Measurements from ENCODE around the gene CFAP65.

CFAP65 gene

DNA sequence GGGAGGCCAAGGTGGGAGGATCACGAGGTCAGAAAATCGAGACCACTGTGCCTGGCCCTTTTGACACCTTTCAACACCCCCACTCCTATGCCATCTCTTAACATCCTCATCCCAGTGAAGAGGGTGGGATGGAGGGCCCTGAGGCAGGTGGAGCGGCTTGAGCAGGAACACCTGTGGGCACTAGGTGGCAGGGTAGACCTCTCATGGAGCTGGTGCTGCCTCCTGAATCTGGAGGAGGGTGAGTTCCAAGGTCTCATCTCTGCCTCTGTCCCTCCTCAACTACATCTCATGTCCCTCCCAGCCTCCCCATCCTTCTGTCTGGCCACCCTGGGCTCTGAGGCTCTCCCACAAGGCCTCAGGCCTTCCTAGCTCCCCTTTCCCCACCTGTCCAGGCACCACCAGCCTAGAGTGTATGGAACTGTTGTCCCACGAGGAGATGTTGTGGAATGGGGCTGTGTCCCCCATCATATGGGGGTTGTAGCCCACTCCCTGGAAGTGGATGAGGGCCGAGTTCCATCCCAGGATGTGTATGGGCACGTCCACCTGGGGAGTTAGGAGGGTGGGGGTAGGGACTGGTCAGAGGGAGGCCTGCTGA is 31.1 kb downstream of the CFAP65 start:
- no peak for DNase-seq

DNA sequence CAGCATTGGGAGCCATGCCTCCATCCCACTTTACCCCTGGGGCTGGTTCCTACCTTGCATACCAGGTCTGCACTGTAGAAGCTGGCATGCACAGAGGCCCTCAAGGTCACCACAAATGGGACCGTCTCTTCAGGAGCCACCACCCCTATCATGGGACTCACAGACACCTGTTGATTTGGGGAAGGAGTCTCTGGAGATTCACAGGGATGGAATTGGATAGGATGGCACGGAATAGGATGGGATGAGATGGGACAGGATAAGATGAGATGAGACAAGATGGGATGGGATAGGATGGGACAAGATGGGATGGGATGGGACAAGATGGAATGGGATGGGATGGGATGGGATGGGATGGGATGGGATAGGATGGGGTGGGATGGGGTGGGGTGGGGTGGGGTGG is 32.0 kb downstream of the CFAP65 start:
- no peak for DNase-seq

DNA sequence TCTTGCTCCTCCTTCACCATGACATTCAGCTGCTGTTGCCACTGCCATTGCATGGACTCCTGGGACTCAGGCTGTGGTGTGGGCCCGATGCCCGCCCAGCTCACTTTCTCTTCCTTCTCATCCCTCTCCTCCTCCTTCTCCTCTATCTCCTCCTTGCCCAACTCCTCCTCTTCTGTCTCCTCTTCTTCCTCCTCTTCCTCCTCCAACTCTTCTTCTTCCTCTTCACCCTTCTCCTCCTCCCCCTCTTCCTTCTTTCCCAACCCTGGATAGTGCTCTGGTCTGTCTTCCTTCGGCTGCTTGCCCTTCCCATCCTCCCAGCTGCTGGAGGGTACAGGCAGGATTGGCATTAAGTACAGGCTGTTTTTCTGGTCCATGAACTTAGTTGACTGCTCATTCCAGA is 37.3 kb downstream of the CFAP65 start:
- no peak for DNase-seq

DNA sequence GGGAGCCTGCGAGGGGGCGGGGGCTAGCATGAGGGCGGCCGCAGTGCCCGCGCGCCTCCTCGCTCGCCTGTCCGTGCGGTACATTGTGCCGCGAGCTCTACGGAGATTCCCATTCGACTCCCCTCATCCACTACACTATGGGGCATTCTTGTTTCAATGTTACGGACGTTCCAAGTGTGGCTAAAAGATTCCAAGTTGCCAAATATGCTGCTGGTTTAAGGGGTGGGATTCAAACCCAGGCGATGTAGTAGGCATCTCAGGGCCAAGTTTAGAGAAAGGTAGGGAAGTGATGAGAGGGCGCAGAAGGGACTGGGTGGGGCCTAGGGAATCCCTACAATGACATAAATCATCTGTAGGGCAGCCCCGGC is 38.1 kb downstream of the CFAP65 start:
- no peak for DNase-seq

DNA sequence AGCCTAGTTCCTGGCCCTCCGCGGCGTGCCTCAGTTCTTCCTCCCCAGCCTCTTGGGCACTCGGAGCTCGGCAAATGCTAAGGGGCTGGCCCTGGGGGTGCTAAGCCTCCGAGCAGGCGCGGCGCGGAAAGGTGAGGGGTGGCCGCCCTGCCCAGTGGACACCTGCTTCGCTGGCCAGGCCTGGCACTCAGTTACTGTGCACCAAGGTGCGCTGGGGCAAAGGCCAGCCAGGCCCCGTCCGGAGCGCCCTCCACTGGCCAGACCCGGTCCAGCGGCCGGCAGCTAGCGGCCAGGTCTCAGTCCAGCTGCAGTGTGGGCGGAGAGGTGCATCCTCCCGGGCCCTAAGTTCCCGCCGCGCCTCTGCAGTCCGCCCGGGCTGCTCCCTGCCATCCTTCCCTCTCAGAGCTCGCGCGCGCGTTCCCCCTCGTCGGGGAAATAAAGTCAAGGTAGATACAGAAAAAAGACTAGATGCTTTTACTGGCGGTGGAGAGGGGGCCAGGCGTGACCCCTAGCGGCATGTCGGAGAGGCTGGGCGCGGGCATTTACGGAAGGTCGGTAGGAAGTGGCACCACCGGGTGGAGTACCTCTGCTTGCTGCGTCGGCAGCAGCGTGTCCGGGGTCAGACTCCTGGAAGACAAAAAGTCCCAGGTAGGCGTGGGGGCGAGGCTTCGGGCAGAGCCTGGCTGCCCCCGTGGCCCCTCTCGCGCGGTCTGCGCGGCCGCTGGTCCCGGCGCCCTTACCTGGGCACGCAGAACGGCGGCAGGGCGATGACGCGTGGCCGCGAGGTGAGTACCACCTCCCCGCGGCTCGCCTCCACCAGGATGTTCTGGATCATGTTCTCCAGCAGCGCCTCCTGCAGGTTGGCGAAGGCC is 38.7 kb downstream of the CFAP65 start:
- peak; percentile 63 for DNase-seq

DNA sequence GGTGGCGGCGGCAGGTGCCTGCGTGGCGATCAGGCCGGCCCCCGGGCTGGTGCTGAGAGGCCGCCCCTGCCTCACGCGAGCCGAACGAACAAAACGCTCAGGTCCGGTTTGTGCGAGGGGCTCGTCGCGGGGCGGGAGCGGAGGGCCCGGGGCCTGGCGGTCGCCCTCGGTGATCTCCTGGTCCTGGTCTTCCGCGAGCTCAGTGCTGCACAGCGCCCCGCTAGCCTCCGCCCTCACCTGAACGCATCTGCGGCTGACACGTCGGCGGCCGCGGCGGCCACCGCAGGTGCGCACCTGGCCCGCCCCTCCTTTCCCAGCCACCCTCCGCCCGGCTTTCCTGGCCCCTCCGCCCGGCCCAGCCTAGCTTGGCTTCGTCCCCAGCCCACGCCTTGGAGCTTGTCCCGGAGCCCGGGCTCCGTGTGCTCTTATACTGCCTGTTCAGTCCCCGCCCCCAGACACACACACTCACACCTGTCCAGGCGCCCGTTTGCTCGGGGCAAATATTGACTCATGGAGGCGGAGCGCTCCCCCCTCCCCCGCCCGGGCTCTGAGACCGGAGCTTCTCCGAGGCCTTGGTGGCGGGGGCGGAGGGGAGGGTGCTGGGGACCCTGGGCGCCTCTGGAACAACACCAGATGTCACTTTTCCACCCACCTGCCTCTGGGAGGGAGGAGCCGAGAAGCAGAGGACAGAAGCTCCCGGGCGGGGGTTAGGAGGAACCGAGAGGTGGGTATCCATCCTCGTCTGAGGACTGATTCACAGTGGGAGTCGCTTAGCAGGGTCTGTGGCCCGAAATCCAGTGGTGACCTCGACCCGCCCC is 39.5 kb downstream of the CFAP65 start:
- no peak for DNase-seq

DNA sequence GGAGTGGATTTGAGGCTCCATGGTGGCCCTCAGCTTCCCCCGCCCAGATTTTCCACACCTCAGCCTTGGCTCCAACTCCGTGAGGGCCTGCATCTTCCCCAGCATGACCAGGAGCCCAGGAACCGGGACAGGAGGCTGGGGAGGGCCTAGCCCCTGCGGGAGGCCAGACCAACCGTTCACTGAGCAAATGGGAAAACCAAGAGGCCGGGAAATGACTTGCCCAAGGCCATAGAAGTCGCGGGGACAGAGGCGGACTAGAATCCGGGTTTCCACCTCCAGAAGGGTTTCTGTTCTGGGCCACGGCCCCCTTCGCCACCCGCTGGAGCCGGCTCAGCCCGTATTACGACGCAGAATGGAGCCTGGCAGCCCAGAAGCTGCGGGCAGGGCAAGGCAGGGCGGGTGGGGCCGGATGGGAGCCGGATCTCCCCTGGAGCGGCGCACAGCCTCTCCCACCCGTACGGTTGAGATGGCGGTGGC is 40.2 kb downstream of the CFAP65 start:
- no peak for DNase-seq

DNA sequence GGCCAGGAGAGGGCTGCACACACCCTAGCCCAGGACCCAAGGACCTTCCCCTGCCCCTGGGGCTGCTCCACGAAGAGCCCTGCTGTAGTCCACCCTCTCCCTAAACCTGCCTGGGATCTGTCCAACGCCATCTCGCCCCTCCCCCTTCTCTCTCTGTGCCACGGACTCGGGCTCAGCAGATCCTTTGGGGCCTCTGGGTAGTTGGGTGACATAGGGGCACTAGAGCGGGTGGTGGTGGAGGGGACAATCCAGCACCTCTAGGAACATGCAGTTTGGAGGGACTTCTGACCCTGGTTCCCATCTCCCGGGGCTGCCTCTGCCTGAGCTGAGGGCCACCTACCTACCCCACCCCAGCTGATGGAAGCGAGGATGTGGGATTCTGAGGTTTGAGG is 40.8 kb downstream of the CFAP65 start:
- no peak for DNase-seq

DNA sequence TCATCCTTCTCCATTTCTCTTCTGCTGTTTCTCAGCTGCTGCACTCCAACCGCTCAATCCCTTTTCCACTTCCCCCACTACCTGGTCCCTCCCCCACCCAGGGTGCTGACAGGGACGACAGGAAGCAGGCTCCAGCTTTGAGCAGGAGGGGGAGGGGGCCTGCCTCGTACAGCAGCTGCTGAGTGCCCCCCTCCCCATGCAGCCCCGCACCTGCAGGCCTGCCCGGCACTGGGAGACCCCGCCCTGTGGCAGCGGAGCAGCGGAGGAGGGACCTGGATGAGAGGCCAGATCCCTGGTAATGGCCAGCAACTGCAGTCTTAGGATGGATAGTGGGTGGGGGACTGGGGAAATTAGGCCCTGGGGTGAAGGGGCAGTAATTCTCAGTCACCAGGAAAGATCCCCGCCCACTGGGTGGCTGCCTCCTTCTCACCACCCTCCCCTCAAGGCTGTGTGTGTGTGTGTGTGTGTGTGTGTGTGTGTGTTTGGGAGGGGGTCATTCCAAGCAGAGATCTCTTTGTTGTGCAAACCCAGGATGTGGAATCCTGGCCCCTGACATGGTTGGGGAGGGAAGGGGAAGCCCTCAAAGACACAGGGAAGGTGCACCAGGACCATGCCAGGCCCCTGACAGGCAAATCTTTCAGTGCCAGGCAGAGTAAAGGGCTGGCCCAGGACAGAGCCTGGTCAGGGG is 41.3 kb downstream of the CFAP65 start:
- peak; percentile 46 for DNase-seq

DNA sequence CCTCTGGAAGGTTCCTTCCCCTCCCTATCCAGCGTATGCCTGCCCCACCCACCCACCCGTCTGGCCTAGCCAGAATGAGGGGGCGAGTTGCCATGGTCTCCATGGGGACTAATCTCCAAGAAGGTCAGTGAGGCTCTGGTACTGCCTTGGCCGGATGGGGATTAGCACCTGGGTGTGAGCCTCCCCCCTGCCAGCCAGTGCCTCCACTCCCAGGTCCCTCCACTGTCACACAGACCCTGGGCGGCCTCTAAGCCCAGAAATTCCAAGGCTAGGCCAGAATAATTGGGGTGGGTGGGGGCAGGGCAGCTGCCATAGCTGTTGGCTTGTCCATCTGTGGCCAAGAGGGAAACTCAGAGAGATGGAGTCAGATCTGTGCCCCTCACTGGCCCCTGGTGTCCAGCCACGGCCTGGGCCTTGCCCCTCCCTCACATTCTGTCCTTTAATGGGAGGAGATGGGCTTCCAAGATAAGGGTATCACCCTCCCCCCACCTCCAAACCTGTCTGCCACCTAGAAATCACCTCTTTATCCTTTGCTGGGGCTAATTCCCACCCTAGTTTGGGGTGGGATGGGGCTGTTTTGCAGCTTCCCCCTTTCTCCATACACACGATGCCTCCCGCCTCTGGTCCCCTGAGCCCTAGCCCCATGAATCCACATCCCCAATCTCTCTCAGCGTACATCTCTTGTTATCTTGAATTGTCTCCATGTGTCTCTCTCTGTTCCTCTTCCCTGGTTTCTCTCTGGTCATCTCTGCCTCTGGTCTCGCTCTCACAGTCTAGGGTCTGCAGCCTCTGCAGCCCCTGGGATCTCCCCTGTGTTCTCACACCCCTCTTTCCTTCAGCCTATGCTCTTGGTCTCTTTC is 42.1 kb downstream of the CFAP65 start:
- DNase-seq, result no peak

DNA sequence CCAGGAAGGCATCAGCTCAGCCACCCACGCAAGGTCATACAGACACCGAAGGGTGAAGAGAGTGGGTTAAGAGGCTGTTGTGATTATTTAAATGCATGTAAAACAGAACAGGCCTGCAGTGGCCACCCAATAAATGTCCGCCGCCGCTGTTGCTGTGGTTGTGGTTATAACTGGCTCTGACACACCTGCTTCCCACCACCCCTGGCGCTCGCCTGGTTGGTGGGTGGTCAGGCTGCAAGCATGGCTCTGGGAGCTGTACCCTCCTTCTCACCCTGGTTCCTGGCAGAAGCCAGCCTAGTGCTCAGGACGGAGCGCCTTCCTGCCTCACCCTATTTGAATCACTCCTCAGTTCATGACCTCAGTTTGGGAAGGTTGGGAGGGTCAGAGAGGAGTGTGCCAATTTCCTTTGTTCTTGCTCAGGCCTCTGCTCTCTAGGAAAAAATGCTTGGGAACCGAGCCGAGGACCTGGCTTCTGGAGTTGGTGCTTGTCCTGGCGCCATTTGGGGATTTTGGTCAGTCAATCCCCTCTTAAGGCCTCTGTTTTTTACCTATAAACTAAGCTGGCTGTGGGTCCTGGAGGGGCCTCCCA is 42.8 kb downstream of the CFAP65 start:
- DNase-seq, result no peak

DNA sequence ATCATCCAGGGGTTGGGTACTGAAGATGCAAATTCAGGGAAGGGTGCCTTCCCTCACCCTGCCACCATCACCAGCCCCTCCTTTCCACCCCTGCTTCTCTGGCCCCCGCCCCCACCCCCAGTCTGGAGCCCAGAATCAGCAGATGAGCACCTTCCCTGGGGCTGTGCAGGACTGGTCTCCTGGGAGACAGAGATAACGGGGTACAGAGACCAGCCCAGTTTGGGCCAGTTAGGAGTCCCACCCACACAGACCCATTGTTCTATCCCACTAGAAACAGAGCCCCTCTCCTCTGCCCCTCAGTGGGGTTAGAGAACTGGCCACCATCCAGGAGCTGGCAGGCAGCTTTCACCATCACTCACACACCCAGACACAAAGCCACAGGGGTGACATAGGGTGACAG is 43.6 kb downstream of the CFAP65 start:
- no peak for DNase-seq

DNA sequence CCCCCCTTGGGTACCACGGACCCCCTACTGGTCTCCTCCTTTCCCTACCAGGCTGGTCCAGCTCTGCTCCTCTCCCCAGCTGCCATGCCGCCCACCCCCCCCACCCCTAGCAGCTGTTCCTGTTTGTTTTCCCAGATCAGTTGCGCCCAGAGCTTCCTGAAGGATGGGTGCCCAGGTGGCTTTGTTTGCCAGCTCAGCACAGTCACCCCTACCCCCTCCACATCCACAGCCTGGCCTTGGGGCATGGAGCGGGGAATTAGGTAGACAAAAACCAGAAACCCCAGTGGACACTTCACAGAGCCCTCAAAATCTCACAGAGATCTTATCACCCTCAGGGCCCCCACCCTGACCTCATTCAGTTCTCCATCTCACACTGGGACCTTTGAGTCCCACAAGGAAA is 44.4 kb downstream of the CFAP65 start:
- no peak for DNase-seq

DNA sequence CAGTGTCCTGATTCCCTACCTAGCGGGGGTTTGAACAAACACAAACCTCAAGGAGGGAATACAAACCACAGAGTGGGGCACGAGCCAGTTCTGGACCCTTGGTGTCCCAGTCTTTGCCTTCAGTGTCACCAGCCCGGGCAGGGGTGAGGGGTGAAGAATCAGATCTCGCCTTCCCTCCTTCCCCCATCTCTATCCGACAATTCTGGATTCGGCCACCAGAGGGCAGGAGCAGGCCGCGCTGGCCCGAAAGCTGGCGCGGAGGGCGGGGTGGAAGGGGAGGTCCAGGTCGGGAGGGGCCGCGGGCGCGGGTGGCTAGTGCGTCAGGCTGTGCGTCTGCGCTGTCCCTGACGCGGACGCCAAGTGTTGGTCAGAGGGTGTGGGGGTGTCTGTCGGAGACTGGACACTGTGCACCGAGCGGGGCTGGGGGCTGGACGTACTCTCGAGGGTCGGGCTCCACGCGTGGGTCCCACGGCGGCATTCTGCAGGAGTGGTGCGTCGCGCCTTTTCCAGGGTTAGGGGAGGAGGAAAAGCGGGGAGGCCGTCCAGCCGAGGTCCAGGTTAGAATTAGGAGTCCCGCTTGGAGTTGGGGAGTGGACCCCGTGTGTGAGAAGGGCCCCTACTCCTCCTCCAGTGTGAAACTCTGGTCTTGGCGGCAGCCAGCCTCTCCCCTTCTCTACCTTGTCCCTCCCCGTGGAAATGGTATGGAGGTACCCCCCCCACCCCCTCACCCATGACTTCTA is 45.2 kb downstream of the CFAP65 start:
- peak; percentile 86 for DNase-seq

DNA sequence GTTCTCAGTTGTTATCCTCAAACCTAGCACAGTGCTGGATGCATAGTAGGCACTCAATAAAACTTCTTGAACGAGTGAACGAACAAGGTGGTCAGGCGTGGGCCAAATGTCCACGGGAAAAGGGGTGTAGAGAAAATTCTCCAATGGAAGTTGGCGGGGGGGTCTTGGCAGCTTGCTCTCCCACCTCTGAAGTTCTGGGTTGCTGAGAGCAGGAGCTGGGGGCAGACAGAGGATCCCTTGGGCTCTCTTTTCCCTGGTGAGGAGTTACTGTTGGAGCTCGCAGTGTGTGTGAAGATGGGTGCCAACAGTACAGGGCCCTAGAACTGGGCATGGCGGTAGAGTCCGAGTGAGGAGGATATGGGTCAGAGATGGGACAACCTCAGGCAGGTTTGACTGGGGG is 45.8 kb downstream of the CFAP65 start:
- DNase-seq, result no peak

DNA sequence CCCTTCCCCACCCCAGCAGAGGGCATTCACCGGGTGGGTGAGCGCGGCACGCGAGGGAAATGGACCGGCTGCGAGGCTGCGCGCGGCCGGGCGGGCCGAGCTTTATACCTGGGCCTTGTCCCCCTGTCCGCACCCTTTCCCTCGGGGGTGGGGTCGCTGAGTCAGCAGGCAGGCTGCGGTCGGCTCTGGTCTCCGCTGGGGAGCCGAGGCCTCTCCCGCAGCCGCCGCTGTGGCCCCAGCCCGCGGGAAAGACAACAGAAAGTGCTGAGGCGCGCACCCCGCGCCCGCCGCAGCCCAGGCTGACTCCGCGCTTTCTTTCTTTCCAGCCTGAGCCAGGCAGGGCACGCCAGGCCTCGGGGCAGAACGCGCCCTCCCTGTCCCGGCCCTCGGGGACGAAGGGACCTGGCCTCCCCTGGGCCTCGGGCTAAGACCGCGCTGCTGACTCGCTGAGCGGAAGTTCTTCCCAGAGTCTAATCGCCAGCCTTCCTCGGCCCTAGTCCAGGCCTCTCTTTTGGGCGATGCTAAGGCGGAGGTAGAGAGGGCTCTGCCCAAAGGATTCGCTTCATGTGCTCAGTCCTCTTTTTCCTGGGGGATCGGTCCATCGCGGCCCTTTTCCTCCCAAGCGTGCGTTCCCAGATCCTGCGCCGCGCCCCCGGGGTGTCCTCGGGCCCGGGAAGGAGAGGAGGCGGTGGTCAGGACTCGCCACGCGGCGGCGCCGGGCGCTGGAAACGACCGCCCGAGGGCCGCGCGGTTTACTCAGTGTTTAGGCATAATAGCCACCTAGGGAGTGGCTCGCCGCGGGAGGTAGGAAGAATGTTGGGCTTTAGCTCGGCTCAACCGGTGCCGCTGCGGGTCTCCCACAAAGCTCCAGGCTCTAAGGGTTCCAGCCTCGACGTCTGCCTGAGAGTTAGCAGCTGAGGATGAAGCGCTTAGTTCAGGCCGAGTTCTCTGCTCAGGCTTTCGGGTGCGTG is 47.7 kb downstream of the CFAP65 start, which contains the start of gene CRYBA2:
Gene CRYBA2, minus strand, starts transcription at position 78 of the 971 bp plus-strand sequence. CDS start 246 bp downstream, outside the sequence.
- DNase-seq, result no peak

DNA sequence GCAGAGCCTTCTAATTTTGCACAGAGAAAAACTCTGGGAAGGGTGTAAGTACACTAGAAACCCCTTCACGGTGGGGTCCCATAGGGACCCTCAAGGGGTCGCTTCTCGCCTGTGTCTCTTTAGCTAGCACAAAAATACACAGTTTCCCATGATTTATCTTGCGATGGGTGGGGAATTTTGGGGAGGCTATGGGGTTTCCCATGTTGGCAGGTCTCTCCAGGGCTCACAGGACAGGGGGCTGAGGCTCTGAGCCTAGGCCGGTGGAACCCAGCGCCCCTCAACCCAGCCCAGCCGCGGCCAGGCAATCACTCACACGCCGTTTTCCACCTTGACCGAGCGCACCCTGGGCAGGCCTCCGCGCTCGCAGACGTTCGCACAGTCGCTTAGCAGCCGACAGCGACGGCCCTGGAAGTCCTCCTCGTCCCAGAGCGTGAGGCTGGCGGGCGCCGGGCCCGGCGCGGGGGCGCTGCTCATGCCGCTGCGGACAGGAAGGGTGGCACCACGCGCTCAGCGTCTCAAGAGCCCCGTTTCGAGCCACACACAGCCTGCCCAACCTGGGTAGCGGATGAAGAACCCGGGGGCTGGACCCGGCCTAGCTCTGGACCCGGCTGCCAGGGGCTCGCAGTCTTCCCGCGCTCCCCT is 48.5 kb downstream of the CFAP65 start:
- DNase-seq, result no peak

DNA sequence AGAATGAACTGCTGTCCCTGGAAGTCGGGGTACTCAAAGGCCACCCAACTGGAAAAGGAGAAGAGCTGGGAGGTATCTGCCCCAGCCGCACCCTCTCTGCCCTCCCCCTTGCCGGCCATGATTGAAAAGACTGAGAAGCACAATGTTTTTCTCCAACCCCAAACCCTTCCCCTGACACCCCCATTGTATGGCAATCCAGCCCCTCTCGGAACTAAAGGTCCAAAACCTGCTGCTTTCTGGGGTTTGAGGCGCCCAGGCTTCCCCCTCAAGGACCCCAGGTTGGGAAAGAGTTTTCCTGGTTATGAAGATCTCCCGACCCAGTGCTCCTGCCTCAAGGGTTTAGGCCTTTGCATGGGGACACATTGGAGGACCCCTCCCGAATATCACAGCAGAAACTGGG is 49.1 kb downstream of the CFAP65 start:
- DNase-seq, result no peak

DNA sequence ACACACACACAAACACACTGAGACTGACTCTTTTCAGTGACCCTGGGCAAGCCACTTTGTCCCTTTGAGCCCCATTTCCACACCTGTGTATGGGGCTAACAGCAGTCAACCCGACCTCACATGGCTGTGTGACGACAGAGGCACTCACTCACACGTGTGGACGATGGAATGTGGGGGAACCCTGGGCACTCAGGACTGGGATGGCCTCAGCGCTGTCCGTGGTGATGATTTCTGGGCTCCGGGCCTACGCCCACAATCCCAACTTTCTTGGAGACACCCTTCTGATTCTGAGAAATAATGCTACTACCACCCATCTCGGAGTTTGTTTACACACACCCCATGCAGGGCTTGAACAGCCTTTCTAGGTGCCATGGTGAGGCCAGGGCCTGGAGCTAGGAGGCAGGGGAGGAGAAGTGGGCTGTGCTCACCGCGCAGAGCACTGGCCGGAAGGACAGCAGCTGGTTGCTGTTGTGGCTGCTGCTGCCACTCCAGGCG is 49.6 kb downstream of the CFAP65 start:
- DNase-seq, result no peak

Measured in NCI-H2227 treated with DMSO at 0.1 percent for 48 hours (cell line).